Raji (cell line): ENCODE measurements around the gene SIDT1.

Source experiments
- POLR2A ChIP-seq: IDR thresholded peaks from 2 replicates; pipeline ENCODE4 v1.6.1; 2011; ENCODE audit warnings: low read depth, low read length, control low read depth; ENCODE audit not compliant: insufficient read depth

Gene SIDT1

GRCh38 chr3:113614402-113614801 lies 82.0 kb downstream of the SIDT1 start:
- no peak for TF ChIP-seq POLR2A

- no peak for TF ChIP-seq POLR2A
Observed at GRCh38 chr3:113615976-113616375, 83.6 kb downstream of the SIDT1 start.

DNA sequence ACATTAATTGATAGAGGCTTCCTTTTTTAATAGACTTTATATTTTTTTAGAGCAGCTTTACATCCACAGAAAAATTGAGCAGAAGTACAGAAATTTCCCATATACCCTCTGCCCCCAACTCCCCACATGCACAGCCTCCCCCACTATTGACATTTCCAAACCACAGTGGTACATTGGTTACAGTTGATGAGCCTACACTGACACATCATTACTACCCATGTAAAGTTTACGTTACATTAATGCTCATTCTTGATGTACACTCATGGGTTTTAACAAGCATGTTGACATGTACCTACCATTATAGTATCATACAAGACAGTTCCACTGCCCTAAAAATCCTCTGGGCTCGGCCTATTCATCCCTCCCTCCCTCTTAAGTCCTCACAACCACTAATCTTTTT lies 85.4 kb downstream of the SIDT1 start:
- no peak for TF ChIP-seq POLR2A

GRCh38 chr3:113620091-113620490 lies 87.7 kb downstream of the SIDT1 start:
- TF ChIP-seq POLR2A = no peak

- TF ChIP-seq POLR2A = no peak
Observed at GRCh38 chr3:113623324-113623723, 91.0 kb downstream of the SIDT1 start.

DNA sequence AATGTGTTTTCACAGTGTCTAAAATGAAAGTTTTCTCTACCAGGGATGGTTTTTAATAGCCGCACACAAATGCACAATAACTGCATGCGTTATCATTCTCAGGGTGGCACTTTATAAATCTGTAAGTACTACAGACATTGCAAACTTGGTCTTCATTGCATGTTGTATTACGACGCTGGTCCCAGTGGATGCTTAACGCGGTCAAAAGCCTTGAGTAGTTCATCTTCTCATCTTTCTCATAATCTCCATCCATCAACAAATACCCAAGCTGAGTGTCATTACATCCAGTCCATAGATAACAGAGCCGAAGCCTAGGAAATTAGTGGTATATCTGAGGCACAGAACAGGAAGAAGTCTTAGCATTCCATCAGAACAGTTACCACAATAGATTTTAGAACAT lies 91.5 kb downstream of the SIDT1 start:
- TF ChIP-seq POLR2A = no peak

GRCh38 chr3:113625834-113626233 lies 93.5 kb downstream of the SIDT1 start:
- no peak for TF ChIP-seq POLR2A

GRCh38 chr3:113626503-113627371 lies 94.4 kb downstream of the SIDT1 start:
- no peak for TF ChIP-seq POLR2A

GRCh38 chr3:113628316-113628715 lies 96.0 kb downstream of the SIDT1 start:
- TF ChIP-seq POLR2A = no peak

DNA sequence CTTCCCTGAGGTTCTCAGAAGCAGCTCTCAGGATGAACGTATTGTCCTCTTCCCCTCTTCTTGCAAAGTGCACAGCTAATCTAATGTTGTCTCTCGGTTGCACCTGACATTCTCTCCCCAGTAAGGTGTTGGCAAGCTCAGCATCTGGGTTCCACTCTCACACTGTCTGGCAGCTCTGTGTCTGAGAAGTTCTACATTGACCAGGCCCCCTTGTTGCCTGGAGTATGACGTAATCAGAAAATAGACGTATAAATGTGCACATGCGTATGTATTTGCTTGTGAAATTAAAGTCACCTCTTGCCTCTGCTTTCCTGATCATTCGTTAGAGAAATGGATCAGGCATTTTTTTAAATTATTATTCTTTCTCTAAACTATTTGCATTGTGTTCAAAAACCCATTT lies 96.4 kb downstream of the SIDT1 start:
- no peak for TF ChIP-seq POLR2A

DNA sequence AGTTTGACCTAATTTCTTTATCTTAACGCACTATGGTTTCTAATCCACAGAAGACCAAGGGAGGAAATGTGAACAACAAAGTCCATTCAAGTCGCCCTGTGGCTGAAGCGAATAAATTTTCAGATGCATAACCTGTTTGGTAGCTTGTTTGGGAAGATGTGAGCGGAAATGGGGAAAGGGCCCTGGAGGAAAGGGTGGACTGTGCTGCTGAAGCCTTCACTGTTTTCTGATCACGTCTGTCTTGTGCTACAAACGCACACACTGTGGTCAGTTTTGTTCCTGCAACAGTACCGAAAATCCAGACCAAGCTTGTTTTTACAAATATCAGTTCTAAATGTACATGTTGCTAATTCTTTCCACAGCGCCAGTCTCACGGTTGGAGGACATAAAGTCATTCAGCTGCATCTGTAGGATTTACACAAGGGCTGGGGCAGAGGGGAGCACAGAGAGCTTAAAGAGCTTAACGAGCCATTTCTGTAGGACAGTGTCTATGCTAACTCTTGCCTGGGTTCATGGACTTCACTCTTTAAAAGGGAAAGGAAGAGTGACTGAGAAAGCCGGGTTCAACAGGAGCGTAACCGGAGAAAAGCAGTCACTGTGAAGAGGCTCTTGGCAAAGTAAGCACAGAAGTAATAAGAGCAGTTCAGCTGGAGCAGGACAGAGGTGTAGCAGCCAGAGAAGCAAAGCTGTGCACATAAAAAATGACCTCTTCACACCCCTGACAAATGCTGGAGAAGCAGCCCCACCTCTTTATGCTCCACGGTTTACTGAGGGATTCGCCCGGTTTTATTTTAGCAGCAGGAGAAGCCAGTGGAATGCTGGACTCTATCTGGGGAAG lies 97.4 kb downstream of the SIDT1 start:
- no peak for TF ChIP-seq POLR2A

DNA sequence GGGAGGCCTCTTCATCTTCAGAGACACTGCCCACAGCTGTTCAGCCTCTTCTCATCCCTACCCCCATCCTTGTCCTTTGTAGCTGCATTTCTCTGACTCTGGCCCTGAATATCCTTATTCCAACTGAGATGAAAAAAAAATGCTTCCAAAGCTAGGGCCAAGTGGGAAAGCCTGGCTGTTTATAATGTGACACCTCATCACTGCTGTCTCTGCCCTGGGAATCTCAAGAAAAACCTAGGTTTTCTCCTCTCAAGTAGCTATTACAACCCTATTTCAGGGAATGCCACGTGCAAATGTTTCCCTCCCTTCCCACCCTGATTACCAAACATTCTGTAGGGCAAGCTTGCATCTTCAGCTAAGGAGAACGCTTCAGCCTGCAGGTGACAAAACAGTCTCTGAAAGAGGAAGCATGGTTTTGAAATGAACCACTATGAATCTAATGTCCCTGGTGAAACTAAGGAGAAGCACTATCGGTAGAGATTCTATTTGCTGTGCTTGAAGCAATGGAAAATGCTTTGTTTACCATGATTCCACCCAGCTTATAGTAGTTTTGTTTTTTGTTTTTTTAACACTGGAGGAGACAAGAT lies 98.7 kb downstream of the SIDT1 start:
- TF ChIP-seq POLR2A = no peak

- no peak for TF ChIP-seq POLR2A
Observed at GRCh38 chr3:113631573-113631972, 99.2 kb downstream of the SIDT1 start.

DNA sequence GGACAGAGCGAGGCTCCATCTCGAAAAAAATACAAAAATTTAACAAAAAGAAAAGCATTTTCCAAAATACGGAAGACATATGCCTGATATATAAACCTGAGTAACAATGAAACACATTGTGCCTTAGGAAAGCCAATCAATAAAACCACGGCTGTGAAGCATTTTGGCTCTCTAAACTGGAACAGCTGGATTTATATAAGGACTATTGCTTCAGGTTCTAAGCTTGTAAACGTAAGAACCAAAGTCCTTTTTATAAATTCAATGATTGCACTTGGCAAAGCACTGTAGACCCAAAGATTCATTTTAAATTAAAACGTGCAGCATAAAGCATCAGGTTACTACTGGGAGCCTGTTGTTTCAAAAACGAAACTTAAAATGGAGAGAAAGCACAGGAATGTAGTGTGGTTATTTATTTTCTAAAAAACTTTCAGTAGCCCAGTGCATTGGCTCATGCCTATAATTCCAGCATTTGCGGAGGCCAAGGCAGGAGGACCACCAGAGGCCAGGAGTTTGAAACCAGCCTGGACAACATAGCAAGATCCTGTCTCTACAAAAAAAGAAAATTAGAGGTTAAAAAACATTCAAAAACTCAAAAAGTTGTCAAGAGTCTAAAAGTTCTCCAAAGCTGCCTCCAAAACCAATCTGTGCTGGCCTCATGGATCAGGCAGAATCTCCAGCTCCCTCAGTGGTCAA lies 102.6 kb downstream of the SIDT1 start:
- no peak for TF ChIP-seq POLR2A

DNA sequence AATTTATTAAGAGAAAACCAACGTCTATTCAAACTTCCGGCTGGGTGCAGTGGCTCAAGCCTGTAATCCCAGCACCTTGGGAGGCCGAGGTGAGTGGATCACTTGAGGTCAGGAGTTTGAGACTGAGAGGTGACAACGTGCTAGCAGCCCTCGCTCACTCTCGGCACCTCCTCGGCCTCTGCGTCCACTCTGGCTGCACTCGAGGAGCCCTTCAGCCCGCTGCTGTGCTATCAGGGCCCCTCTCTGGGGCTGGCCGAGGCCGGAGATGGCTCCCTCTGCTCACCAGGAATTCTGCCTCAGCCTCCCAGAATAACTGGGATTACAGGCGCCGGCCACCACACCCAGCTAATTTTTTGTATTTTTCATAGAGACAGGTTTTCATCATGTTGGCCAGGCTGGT lies 105.4 kb downstream of the SIDT1 start:
- no peak for TF ChIP-seq POLR2A
